ENCODE measurements around the gene BST2.

The BST2 gene, protein sequence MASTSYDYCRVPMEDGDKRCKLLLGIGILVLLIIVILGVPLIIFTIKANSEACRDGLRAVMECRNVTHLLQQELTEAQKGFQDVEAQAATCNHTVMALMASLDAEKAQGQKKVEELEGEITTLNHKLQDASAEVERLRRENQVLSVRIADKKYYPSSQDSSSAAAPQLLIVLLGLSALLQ

DNA sequence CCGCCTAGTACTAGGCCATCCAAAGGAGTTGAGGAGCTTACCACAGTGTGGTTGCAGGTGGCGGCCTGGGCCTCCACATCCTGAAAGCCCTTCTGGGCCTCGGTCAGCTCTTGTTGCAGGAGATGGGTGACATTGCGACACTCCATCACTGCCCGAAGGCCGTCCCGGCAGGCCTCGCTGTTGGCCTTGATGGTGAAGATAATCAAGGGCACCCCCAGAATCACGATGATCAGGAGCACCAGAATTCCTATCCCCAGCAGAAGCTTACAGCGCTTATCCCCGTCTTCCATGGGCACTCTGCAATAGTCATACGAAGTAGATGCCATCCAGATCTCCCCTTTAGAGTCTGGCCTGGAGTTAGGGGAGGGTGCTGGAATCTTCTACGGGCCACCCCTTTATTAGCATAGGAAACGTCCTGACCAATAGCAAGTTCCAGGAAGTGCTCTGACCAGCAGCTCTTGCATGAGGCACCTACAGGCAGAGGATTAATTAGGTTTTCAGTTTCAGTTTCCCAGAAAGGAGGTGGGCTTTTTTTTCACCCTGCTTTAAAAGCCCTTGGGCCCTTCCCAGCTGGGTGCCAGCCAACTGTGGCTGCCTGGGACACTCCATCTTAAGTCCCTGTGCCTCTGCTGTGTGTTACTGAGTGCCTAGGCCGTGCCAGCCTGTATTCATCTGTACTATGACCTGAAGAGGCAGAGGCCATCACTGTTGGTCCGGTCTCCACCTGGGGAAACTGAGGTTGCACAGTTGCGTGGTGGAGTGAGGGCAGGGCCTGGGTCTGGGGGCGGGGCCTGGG is at the start of gene BST2:
Gene BST2, minus strand, starts transcription at position 381 of the 796 bp plus-strand sequence. Its CDS starts 55 bp downstream, at position 326.
- DNase-seq (ENCODE audit: insufficient read length, low spot score) (peak; percentile 93), FAIRE-seq (peak; percentile 97)

DNA sequence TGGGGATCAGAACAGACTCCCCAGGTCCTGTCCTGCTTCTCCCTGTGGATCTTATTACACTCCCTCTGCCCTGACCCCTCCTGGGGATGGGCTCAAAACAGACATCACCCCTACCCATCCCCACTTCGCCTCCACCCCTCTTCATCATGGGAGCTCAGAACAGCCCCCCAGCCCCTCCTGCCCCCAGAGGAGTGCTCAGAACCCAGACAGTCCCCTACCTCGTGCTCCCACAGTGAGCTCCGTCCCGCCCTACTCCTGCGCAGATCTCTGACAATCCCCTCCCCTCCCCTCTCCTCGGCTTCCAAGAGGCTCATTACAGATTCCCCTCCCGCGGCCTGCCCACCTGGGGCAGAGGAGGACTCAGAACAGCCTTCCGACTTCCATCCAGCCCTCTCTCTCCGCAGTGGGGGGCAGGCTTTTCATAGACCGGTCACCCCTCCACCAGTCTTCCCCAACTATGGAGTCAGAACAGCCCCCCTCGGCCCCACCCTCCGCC is 49.2 kb upstream of the BST2 start:
- no peak for FAIRE-seq
- DNase-seq (ENCODE audit: insufficient read length, low spot score), result no peak

DNA sequence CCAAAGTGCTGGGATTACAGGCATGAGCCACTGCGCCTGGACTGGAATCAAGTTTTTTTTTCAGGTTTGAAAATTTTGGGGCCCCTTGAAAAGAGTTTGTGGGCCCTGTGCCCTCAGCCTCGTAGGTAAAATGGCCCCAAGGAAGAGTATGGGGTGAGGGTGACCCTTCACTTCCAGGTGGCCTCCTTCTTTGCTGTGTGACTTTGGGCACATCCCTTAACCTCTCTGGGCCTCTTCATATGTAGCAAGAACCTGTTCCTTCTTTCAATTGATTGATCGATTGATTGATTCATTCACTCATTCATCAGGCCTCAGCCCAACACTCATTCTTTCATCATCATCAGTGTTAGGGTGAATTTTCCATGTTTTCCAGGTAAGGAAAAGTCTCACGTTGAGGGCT is 46.4 kb upstream of the BST2 start:
- DNase-seq (ENCODE audit: insufficient read length, low spot score), result no peak
- FAIRE-seq, result no peak

DNA sequence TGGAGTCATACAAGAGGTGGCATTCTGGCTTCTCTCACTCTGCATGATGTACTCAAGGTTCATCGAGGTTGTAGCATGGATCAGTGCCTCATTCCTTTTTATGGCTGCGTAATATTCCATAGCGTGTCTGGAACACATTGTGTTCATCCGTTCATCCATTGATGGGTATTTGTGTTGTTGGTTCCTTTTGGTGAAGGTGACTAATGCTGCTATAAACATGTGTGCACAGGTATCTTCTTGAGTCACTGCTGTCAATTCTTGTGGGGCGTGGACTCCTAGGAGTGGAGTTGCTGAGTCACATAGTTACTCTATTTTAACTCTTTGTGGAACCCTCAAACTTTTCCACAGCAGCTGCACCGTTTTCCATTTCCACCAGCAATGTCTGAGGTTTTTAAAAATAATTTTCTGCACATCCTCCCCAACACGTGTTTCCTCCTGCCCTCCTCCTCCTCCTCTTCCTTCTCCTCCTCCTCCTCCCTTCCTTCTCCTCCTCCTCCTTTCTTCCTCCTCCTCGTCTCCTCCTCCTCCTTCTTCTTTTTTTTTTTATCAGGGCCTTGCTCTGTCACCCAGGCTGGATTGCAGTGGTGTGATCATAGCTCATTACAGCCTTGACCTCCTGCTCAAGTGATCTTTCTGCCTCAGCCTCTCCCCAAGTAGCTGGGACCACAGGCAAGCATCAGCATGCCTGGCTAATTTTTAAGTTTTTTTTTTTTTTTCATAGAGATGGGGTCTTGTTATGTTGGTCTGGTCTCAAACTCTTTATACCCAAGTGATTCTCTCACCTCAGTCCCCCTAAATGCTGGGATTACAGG is 45.0 kb upstream of the BST2 start:
- DNase-seq (ENCODE audit: insufficient read length, low spot score), result no peak
- peak; percentile 60 for FAIRE-seq

DNA sequence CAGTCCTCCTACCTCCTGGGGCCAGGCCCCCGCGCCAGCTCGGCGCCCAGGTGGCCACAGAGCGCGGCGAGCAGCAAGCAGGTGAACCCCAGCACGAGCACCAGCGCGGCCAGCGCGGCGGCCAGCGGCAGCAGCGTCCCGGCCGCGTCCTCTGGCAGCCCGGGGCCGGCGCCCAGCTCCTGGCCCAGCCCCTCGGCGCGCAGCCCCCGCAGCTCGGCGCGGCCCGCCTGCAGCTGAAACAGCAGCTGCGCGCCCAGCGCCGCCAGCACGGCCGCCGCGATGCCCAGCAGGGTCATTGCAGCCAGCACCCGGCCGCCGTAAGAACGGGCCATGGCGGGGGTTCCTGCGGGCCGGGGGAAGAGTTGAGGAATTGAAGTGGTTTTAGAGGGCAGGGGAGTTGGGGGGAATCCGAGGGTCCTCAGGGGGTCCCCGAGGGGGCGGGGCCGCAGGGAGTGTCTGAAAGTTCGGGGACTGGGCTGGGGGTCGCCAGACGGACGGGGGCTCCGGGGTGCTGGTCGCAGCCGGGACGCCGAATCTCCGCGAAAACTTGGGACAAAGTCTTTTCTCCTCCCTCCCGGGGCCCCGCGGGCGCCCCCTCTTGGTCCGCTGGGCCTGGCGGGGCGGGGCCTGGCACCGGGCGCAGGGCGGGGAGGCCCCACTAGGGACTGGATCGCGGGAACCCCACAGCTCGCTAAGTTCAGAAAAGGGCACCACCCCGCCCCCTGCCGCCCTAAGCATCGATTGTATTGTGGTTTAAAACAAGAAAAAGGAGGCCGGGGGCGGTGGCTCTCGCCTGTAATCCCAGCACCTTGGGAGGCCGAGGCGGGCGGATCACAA is 42.9 kb upstream of the BST2 start, which contains the start of gene TMEM221:
Gene TMEM221, minus strand, starts transcription at position 538 of the 837 bp plus-strand sequence. Its CDS starts 206 bp downstream, at position 332.
- FAIRE-seq (no peak), DNase-seq (ENCODE audit: insufficient read length, low spot score) (peak; percentile 60)

DNA sequence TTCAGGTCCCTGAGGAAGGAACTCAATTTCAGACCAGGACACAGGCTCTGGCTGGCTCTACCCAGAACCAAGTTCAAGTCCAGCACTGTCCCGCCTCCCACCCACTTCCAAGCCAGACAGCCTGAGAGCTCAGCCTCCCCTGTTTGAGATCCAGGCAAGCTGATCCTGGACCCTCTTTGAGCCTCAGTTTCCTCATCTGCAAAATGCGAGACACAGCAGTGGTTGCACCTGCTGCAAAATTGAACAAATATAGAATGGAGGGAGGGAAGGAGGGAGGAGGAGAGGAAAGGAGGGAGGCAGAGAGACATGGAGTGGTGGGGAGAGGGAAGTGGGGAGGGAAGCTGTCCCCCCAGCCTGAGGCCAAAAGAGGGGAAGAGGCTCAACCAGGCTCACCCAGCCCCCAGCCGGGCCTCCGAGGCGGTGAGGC is 42.3 kb upstream of the BST2 start:
- FAIRE-seq (no peak), DNase-seq (ENCODE audit: insufficient read length, low spot score) (no peak)

DNA sequence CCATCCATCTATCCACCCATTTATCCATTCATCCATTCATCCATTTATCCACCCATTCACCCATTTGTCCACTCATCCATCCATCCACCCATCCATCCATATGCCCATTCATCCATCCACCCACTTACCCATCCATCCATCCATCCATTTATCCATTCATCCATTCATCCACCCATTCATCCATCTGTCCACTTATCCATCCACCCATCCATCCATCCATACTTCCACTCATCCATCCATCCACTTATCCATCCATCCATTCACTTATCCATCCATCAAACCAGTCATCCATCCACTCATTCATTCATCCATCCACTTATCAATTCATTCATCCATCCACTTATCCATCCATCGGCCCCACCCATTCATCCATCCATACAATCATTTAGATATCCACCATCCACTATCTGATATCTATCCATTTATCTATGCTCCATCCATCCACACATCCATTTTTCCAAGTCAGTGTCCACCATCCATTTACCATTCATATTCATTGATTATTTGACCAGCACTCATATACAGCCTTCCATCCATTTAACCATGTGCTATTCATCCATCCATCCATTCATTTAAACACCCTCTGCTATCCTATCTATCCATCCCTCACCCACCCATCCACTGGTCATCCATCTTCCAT is 40.2 kb upstream of the BST2 start:
- DNase-seq (ENCODE audit: insufficient read length, low spot score), result no peak
- no peak for FAIRE-seq

DNA sequence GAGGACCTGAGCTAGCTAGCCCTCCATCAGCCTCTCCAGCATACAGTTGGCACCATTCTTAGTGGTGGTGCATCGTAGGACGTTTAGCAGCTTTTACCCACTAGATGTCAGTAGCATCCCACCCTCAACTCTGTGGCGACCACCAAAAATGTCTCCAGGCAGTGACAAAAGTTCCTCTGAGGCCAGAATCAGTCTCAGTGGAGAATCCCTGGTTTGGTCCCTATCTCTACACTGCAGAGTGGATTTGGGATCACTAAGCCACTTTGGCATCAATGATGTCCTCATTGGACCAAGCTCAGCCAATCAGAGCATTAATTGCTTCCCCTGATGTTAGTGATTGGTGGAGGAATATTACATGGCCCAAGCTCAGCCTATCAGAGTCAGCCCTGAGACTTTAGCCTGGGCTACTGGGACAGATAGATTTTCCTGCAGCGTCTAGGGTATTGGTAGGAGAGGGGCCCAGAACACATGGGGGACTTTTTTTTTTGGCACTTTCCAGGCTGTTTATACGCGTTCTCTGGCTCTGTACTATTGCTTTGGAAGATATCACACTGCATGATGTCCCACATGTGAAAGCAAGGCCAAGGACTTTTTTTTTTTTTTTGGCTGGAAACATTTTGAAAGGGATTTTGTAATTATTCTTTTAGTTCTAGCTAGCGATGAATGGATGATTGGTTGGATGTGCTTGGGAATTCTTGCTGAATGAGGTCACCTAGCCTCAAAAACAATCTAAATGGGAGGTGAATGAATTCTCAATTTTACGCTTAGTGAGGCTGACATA is 36.0 kb upstream of the BST2 start:
- no peak for FAIRE-seq
- no peak for DNase-seq (ENCODE audit: insufficient read length, low spot score)

DNA sequence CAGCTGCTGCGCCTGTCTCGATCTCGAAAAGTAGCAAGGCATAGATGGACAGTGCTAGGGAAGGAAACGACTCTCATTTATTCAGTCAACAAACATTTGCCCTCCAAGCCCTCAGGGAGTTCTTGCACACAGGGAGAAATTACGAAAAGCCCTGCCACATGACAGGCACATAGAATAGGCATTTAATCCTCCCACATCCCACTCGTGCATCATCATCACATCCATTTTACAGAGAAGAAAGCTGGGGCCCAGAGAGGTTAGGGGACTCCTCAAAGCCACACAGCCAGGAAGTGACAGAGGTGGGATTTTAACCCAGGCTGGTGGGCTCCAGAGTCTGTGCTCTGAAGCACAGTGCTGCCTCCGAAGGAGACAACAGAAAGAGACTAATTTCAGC is 31.4 kb upstream of the BST2 start:
- DNase-seq (ENCODE audit: insufficient read length, low spot score) (no peak), FAIRE-seq (no peak)

DNA sequence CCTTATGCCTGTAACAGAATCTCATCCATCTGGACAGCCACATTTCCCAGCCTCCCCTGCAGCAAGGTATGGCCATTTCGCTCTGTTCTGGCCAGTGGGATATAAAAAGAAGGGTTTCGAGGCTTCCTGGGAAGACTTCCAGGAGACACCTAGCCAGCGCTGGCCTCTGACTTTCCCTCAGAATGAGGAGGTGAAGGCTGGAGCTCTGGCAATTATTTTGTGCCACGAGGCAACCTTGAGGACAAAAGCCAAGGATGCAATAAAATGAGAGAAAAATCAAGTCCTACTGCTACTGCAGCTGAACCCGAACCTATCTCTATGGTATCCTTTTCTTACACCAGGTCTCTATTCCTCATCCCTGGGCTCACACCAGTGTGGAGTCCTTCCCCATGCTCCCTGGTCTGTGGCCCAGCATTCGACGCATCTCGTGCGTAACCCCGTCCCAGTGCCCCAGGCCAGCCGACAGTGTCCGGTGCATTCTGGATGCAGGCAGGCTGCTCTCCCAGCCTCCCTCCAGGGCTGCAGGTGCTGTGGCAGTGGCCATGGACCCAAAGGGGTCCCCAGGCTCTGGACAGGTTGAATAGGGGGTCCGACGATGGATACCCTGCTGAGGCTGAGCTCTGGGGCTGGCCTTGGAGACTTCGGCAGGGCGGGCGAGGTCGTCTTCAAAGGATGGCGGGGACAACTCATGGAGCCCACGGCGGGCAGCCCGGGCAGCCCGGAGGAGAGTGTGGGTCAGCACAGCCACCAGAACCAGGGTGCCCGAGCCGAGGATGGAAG is 30.9 kb upstream of the BST2 start:
- FAIRE-seq (no peak), DNase-seq (ENCODE audit: insufficient read length, low spot score) (no peak)

DNA sequence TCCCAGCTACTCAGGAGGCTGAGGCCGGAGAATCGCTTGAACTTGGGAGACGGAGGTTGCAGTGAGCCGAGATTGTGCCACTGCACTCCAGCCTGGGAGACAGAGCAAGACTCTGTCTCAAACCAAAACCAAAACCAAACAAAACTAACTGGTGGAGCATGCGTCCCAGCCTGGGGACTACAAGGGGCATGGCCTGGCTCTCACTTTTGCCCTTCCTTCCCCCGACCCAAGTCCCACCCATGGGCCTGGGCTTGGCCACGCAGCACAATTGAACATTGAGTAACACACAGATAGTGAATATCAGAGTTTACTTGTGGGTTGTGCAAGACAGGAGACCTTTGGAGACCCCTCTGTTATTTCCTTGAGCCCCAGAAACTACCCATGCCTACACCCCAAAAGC is 29.8 kb upstream of the BST2 start:
- FAIRE-seq, result no peak
- no peak for DNase-seq (ENCODE audit: insufficient read length, low spot score)

DNA sequence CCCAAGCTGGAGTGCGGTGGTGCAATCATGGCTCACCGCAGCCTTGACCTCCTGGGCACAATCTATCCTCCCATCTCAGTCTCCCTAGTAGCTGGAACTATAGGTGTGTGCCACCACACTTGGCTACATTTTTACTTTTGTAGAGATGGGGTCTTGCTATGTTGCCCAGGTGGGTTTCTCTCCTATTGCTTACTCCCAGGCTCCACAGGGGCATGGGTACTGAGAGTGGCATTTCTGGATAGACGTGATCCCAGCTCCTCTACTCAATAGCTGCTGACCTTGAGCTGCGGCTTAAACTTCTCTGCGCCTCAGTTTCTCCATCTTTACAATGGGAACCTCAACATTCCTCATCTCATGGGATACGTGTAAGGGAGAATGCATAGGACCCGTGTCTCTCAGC is 26.0 kb upstream of the BST2 start:
- FAIRE-seq (no peak), DNase-seq (ENCODE audit: insufficient read length, low spot score) (no peak)

DNA sequence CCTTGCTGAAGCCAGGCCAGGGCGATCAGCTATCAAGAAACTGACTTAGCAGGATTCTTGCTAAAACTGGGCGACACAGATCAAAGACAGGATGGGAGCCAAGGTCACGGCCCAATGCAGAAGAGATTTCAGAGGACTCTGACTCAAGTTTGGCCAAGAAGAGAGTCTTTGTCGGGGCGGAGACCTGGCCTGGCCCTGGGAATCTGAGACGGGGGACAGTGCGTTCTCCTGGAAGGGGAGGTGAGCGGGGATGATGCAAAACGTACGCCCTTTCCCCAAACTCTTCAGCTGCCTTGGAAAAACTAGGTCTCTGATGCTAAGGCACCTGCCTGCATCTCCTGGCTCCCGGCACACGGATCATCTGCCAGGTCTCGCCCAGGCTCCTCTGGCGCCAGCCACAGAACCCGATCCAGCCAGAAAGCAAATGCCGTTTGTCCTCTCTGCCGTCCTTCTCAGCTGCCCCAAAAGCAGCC is 24.2 kb upstream of the BST2 start:
- DNase-seq (ENCODE audit: insufficient read length, low spot score) (no peak), FAIRE-seq (no peak)

DNA sequence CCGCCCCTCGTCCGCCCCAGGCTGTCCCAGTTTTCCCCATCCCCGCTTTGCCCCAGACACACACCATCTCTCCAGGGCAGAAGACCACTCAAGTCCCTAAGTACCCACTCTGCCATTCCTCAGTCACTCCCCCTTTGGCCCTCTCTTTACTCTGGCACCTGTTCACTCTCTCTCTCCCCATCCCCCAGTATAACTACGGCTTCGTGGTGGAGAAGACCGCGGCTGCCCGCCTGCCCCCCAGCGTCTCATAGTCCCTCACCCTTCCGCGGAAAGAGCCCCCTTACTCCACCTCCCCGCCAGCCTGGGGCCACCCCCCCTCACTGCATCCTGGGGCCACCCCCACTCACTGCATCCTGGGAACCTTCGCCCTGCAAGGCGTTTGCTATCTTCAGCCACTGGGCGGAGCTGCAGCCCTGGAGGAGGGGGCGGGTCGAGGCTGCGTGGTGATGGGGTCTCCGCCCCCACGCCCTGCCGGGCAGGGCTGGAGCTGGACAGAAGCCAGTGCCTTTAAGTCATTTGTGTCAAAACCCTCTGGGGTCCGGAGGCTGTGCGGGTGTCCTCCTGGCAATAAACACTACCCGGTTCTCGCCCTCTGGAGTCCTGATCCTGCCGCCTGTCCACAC is 19.4 kb upstream of the BST2 start:
- DNase-seq (ENCODE audit: insufficient read length, low spot score), result no peak
- no peak for FAIRE-seq

DNA sequence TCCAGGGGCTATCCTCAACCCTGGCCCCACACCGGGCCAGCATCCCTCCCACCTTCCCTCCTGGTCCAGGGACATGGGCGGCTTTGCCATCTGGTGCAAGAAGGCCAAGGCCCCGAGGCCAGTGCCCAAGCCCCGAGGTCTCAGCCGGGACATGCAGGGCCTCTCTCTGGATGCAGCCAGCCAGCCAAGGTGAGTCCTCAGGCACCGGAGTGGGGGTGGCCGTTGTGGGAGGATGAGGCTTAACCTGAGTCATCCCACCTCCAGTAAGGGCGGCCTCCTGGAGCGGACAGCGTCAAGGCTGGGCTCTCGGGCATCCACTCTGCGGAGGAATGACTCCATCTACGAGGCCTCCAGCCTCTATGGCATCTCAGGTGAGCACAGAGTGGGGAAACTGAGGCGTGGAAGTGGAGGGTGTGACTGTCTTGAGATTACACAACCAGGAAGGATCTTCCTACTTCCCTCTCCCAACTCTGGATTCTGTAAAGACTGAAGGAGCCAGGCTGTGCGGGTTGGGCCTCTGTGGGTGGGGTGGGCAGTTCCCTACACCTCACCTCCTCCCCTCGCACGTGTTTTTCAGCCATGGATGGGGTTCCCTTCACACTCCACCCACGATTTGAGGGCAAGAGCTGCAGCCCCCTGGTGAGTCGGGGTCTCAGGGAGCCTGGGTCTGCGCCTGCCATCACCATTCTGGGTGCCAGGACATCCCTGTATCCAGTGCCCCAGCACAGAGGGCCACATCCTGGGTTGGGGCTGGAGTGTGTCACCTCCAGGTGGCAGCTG is 18.2 kb upstream of the BST2 start:
- DNase-seq (ENCODE audit: insufficient read length, low spot score) (no peak), FAIRE-seq (no peak)

DNA sequence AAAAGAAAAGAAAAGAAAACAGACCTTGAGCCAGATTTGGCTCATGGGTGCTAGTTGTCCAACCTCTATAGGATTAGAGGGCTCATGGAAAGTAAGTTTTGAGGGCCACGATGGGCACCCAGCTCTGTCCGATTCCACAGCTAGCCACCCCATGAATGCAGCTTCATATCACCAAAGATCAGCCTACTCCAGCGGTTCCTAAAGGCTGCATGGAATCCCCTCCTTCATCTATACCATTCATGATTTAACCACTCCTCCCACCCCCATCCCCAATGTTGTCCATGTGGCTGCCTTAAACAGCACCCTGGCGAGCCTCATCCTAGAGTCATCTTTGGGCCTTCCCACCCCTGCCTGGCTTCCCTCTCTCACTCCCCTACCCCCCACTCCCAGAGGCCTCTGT is 16.5 kb upstream of the BST2 start:
- DNase-seq (ENCODE audit: insufficient read length, low spot score), result no peak

DNA sequence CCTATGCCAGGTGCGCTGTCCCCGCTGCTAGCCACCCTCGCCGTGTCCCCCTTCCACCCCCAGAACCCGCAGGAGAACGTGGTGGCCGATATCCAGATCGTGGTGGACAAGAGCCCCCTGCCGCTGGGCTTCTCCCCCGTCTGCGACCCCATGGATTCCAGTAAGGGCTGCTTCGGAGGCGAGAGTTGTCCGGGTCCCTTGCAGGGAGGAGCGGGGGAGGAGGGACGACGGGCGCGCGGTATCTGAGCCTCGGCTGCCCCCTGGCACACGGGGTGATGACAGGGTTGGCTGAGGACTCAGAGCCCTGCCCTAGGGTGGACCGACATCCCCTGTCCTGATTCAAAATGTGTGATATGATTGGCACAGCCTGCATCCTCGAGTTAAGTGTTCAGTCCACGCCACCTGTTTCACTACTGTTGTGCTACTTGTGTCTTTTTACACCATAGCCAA is 15.1 kb upstream of the BST2 start:
- no peak for DNase-seq (ENCODE audit: insufficient read length, low spot score)
- FAIRE-seq, result peak; percentile 56

More for the DNA sequence above, 16.5 kb upstream of the BST2 start:
- no peak for FAIRE-seq
